GM21381 (cell line): ENCODE data around the gene PPP3R1.
A peak's percentile ranks its signal among the peaks of the same experiment; 100 is the strongest.

Source experiments
- ATAC-seq: cut with Tn5 transposase; IDR thresholded peaks from one replicate; pipeline ENCODE4 v1.9.1; 2021; ENCODE audit warnings: mild to moderate bottlenecking, moderate library complexity; ENCODE audit not compliant: unreplicated experiment

PPP3R1 gene, protein sequence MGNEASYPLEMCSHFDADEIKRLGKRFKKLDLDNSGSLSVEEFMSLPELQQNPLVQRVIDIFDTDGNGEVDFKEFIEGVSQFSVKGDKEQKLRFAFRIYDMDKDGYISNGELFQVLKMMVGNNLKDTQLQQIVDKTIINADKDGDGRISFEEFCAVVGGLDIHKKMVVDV

DNA sequence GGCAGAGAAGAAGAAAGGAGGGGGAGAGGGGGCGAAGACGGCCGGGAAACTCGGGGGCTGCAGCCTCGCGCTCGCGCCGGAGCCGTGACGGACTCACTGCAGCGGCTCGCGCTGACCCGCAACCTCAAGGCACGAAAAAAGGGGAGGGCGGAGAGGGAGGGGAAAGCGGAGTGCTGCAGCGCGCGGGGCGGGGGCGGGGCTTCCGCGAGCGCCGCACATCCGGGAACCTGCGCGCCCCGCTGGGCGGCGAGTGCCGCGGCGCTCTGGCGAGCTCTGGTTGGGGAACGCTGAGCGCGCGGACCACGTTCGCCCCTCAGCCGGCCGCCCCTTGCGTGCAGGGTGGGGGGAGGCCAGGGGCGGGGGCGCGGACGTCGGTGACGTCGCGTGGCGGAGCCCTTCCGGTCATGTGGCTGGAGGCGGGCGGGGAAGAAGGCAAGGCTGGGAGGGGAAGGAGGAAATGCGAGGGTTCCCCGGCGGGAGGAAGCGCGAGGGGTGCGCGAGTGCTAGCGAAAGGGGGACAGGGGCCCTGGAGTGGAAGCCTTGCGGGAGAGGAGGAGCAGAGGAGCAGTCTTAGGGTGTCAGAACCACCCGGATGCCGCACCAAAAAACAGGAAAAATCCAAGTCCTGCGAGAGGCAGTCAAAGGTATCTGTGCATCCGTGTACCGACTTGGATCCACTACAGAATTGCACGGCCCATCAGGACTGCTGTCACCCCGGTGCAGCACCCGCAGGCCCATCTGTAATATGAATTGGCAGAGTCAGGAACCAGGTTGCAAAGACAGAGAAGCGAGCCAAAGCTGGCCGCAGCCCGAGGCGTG is at the start of gene PPP3R1:
Gene PPP3R1, minus strand, starts transcription at position 133 of the 819 bp plus-strand sequence. CDS start 405 bp downstream, outside the sequence.
- peak; percentile 75 for ATAC-seq

DNA sequence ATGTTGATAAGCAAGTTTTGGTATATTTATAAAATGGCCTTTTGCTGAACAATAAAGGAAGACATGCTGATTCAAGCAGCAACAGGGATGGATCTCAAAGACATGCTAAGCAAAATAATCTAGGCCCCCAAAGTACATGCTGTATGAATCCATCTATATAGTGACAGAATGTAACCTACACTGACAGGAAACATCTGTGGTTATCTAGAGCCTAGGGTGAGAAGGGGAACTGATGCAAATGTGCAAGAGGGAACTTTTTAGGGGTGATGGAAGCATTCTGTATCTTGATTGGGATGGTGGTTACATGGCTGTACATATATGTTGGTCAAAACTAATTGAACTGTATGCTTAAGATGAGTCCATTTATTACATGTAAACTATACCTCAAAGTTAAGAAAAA is 43.2 kb upstream of the PPP3R1 start:
- ATAC-seq: peak; percentile 71

- no peak for ATAC-seq
These were observed 42.6 kb upstream of the PPP3R1 start for GRCh38 chr2:68294913-68295312.

- ATAC-seq: no peak
These were observed 41.9 kb upstream of the PPP3R1 start for GRCh38 chr2:68294187-68294586.

GRCh38 chr2:68293755-68294154 is 41.4 kb upstream of the PPP3R1 start:
- ATAC-seq: no peak

DNA sequence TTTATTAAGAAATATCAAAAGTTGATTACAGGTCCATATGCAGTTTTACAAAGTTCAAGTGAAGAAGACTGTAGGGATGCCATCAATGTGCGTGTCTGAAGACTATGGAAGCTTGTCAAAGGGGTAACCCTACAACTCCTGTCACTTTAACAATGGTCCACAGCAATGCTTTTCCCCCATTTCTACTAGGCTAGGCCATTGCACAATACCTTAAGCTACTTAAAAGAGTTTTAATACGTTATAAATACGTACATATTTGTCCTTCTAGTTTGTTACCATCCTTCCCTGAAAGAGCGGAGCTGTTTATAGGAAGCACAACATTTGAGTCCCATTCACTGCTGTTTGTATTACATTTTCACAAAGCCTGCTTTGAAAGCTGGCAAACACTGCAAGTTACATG is 40.7 kb upstream of the PPP3R1 start:
- ATAC-seq: no peak

DNA sequence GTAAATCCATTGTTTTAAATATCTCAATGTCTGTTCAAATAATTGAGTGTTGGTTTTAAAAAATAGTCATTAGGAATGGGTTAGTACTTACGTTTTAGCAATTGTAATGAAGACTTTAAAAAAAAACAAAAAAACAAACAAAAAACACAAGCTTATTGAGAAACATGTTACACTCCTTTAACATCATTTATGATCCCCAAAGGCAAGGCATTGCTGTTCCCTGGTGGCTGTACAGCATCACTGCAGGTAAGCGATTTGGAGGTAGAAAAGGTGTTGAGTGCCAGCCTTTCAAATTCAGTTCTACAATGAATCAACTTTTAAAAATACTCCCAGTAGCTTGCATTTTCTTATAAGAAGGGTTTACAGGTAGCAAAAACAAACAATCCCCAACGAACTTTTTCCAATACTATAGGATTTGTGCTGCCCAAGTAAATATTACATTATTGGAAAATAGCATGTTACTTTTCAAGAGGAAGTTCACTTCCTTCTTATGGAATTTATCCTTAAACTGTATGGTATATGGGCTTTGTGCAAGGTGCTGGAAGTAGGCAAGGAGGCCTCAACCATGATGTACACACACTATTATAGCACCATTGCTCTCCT is 39.9 kb upstream of the PPP3R1 start:
- ATAC-seq: peak; percentile 63

DNA sequence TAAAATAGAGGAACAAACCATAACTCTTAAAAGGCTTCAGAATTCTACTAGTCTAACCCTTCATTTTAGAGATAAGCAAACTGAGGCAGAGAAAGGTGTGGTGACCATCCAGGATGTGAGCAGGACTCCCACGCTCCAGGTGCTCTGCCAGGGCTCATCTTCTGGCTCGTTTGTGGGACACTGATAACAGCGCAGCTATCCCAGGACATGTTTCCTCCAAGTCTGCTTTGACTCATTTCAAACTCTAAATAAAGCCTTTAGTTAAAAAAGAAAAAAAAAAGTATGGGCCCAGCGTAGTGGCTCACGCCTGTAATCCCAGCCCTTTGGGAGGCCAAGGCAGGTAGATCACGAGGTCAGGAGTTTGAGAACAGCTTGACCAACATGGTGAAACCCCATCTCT is 39.0 kb upstream of the PPP3R1 start:
- no peak for ATAC-seq

- no peak for ATAC-seq
These were observed 38.6 kb upstream of the PPP3R1 start for GRCh38 chr2:68290901-68291300.

- no peak for ATAC-seq
These were observed 35.5 kb upstream of the PPP3R1 start for GRCh38 chr2:68287580-68288441.

DNA sequence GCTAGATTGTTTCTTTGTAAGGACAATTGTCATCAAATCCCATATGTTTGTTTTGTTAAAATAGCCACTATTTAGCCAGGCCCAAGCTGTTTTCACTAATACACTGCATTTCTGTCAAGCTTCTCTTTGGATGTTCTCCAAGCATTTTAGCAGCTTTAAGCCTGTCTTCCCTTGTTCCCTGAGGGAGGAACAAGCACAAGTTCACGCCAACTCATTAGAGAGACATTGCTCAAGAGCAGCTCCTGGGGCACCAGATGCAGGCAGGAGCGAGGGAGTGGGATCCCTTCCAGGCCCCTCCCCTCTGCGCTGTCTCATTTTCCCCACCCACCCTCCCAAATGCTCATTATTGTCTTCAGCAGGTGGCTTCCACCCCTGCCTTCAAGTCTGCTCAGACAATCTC is 32.6 kb upstream of the PPP3R1 start:
- no peak for ATAC-seq

DNA sequence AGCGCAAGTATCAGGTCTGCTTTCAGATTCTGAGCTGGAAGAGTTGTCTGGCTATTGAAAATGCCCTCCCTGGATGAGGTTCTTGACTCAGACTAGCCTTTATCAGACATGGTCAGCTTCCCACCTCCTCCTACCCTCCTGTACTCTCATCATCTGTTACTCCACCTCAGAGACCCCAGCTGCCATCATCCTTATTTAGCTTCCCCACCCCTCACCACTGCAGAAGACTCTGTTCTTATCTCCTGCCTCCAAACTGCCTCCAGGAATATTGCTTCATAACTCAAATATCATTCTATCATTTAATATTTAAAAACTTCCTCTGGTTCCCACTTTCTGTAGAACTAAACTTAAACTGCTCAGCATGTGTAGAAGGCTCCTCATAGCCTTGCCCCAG is 31.1 kb upstream of the PPP3R1 start:
- ATAC-seq: no peak

GRCh38 chr2:68282811-68283418 is 30.6 kb upstream of the PPP3R1 start:
- ATAC-seq: no peak

DNA sequence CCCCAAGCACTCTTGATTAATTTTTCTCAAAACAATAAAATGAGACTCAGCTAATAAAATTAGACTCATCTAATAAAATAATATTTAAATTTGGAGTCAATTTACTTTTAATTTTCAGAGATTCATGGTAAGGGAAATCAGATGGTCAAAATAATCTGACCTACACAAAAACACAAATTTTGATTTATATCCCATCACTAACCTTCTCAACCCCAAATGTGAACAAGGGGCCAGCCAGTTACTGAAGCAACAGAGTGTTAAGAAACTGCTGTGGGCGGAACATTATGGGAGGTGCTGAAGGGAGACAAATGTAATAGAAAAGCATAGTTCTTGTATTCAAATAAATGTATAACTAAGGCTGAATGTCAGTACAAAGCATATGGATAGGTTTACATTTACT is 28.5 kb upstream of the PPP3R1 start:
- ATAC-seq: no peak

DNA sequence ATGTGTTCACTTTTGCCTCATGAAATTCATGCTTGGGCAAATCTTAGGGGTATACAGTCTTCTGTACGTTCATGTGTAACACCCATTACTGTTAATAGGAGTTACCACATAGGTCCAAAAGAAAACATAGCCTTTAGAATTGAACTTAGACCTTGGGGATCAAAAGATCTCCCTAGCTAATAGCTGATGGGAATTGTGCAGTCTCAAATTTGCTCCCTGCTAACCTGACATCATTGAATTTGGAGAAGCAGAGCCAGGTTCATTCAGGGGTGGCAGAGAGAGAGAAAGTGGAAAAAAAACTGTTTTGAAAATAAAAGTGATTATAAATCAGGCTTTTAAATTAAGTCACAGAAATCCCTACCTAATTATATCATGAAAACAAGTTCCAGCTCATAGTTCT is 28.0 kb upstream of the PPP3R1 start:
- ATAC-seq: no peak

DNA sequence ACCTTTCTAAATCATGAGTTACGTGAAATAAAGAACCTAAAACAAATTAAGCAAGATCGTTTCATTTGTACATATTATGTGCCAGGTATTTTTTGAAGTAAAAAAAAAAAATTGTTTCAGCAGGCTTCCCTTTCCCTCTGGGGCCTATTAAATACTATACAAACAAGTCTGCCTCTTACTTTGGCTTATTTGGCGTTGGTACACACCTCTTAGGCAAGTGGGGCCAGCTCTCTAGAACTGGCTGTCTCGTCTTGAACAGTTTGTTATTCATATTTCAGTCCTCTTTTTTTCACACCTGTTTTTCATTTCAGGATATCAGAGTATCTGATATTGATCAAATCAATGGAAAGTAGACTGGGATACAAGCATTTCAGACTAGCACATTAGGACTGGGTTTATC is 27.4 kb upstream of the PPP3R1 start:
- ATAC-seq: no peak

DNA sequence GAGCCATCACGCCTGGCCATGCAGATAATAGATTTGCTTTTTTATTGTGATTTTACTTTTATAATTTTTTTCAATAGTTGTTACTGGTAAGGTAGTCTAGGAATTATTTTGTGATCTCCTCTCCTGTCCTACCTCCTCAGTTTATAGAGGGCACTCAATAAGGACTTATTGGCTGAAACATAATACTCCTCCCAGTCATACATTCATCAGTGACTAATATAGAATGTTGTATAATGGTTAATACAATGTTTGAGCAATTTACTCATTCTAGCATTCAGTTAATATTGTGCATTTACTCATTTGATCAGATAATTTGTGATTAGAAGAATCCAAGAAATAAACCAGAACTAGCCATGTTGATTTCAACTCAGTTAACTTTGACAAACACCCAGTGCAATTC is 25.8 kb upstream of the PPP3R1 start:
- ATAC-seq: no peak

DNA sequence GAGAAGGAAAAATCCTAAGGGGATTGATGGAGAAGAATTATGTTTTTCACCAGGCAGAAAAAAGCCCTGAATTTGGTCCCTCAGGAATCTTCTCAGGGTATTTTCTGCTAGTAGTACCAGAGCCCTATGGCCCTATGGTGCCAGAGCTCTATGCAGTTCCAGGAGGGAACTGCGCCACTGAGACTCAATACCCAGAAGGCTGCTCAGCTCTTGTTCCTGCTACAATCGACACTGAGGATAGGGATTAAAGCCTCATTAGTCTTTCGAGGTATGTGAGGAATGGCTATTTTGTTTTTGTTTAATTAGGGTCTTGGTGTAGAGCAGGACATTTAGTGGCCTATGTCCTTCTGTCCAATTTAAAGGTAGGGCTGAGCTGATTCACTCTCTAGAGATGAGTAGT is 21.7 kb upstream of the PPP3R1 start:
- ATAC-seq: no peak

DNA sequence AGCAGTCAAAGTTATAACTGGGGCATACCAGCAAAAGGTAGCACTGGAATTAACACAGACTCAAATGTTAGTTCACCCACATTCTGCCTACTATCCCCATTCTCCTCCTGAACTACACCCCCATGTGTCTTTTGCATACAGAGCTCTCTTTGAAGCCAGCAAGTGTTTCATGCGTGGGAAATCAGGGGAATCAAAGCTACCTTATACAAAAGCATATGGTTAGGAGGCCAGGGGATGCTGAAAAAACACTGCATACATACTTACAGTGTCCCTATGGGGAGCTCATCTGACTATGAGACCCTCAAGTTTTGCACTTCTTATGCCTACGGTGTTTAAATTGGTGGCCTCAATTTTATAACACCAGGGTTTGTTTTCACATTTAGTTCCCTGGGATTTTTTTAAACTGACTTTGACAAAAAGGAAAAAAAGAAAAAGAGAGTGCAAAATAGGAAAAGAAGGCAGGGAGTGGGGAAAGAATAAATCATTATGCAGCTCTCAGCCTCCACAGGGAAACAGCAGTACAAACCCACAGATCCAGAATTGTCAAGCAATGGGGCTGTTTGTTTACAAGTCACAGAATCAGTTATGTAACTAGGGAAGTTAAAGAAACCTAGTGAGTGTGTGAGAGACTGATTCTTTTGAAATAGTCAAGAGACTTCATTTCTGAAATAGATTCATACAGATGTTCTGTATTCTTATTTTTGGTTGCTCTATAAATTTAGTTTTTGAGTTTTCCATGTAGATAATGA is 20.1 kb upstream of the PPP3R1 start:
- no peak for ATAC-seq

DNA sequence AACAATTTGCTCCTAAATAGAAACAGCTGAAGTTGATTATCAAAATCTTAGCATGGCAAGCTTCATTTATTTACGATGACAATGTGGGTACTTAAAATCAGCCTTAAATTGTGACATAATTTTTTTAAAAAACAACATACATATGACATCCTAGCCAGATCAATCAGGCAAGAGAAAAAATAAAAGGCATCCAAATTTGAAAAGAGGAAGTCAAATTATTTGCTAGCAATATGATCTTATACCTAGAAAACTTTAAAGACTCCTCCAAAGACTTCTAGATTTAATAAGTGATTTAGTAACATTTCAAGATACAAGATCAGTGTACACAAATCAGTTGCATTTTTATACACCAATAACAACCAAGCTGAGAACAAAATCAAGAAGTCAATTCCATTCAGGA is 14.3 kb upstream of the PPP3R1 start:
- ATAC-seq: no peak
